ENCODE data around the gene PIWIL4. TPM values are rescaled to one million over a fixed set of nuclear protein-coding genes. Genes with fewer than 3 reads are reported as not detected.

The PIWIL4 gene
- total and polyA plus RNA-seq, 10 donors, result 3.5 to 10.3 (median 5.0) TPM

DNA sequence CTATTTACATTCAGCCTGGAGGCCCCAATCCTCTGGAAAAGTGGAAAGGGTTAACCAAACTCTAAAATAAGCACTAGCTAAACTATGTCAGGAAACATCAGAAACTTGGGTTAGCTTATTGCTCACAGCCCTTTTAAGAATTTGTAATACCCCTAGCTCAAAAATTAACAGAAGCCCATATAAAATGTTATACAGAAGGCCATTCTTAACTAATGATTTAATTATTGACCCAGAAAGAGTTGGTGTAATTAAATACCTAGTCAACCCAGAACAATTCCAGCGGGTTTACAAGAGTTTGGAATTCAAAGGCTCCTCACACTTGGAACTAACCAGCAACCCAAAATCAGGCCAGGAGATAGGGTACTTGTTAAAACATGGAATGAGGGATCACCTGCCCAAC lies 88.8 kb downstream of the PIWIL4 start:
- intact Hi-C loops (cut with DNase I; ENCODE audit: low total_unique reads), result no loop called here
- no peaks in the 10 kb centered on the region for H3K36me3 ChIP-seq
- H3K4me1 ChIP-seq, result peaks cover 0 to 3% (median 0%) of the 10 kb centered on the region in 6 donors
- H3K27ac ChIP-seq, result no peak overlapping the region
- no peaks in the 10 kb centered on the region for H3K9me3 ChIP-seq
- H3K4me3 ChIP-seq, result no peak overlapping the region
- H3K27me3 ChIP-seq (replicated peaks in 1 of 7), result no peaks in the 10 kb centered on the region
- no peak for TF ChIP-seq POLR2A (IDR thresholded peaks at IDR 0.05)
- TF ChIP-seq, protein P1, sequence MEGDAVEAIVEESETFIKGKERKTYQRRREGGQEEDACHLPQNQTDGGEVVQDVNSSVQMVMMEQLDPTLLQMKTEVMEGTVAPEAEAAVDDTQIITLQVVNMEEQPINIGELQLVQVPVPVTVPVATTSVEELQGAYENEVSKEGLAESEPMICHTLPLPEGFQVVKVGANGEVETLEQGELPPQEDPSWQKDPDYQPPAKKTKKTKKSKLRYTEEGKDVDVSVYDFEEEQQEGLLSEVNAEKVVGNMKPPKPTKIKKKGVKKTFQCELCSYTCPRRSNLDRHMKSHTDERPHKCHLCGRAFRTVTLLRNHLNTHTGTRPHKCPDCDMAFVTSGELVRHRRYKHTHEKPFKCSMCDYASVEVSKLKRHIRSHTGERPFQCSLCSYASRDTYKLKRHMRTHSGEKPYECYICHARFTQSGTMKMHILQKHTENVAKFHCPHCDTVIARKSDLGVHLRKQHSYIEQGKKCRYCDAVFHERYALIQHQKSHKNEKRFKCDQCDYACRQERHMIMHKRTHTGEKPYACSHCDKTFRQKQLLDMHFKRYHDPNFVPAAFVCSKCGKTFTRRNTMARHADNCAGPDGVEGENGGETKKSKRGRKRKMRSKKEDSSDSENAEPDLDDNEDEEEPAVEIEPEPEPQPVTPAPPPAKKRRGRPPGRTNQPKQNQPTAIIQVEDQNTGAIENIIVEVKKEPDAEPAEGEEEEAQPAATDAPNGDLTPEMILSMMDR (IDR thresholded peaks at IDR 0.05 in 8 of 11, conservative IDR thresholded peaks at IDR 0.05 in 3 of 11), result no peak
- no peak for TF ChIP-seq POLR2AphosphoS5 (IDR thresholded peaks at IDR 0.05)
- no peak for DNase-seq
- WGBS, 5 donors, result 80 to 90% (median 83%) methylated on average over 1 of the region's 1 CpG

GRCh38 chr11:94656968-94657367 lies 89.8 kb downstream of the PIWIL4 start:
- no peak overlapping the region for H3K27ac ChIP-seq
- H3K9me3 ChIP-seq, result no peaks in the 10 kb centered on the region
- intact Hi-C loops (cut with DNase I; ENCODE audit: low total_unique reads), result no loop called here
- no peaks in the 10 kb centered on the region for H3K27me3 ChIP-seq (replicated peaks in 1 of 7)
- no peak for TF ChIP-seq POLR2A (IDR thresholded peaks at IDR 0.05)
- TF ChIP-seq, protein P1 (IDR thresholded peaks at IDR 0.05 in 8 of 11, conservative IDR thresholded peaks at IDR 0.05 in 3 of 11), result no peak
- TF ChIP-seq POLR2AphosphoS5 (IDR thresholded peaks at IDR 0.05), result no peak
- no peak for DNase-seq
- no peaks in the 10 kb centered on the region for H3K36me3 ChIP-seq
- H3K4me1 ChIP-seq, result no peaks in the 10 kb centered on the region
- WGBS, 5 donors, result 65 to 92% (median 86%) methylated on average over 6 of the region's 6 CpGs
- no peak overlapping the region for H3K4me3 ChIP-seq

- no peak for TF ChIP-seq POLR2AphosphoS5 (IDR thresholded peaks at IDR 0.05)
- TF ChIP-seq POLR2A (IDR thresholded peaks at IDR 0.05), result no peak
- TF ChIP-seq, protein P1 (IDR thresholded peaks at IDR 0.05 in 8 of 11, conservative IDR thresholded peaks at IDR 0.05 in 3 of 11), result no peak
Observed at GRCh38 chr11:94657629-94658028, 90.5 kb downstream of the PIWIL4 start.

GRCh38 chr11:94658386-94658785 lies 91.2 kb downstream of the PIWIL4 start:
- no peaks in the 10 kb centered on the region for H3K4me1 ChIP-seq
- H3K9me3 ChIP-seq, result no peaks in the 10 kb centered on the region
- no peak for DNase-seq
- 60 to 74% (median 62%) methylated on average over 5 of the region's 5 CpGs for WGBS, 5 donors
- no peaks in the 10 kb centered on the region for H3K36me3 ChIP-seq
- H3K4me3 ChIP-seq, result no peak overlapping the region
- H3K27me3 ChIP-seq (replicated peaks in 1 of 7), result no peaks in the 10 kb centered on the region
- intact Hi-C loops (cut with DNase I; ENCODE audit: low total_unique reads), result no loop called here
- TF ChIP-seq POLR2AphosphoS5 (IDR thresholded peaks at IDR 0.05), result no peak
- no peak for TF ChIP-seq POLR2A (IDR thresholded peaks at IDR 0.05)
- TF ChIP-seq, protein P1 (IDR thresholded peaks at IDR 0.05 in 8 of 11, conservative IDR thresholded peaks at IDR 0.05 in 3 of 11), result no peak
- no peak overlapping the region for H3K27ac ChIP-seq

More at GRCh38 chr11:94657629-94658028, 90.5 kb downstream of the PIWIL4 start:
- 82 to 96% (median 93%) methylated on average over 3 of the region's 3 CpGs for WGBS, 5 donors
- Histone ChIP-seq H3K36me3 (no peaks in the 10 kb centered on the region), H3K27ac (no peak overlapping the region), H3K27me3 (replicated peaks in 1 of 7) (no peaks in the 10 kb centered on the region), H3K9me3 (no peaks in the 10 kb centered on the region), H3K4me3 (no peak overlapping the region), H3K4me1 (no peaks in the 10 kb centered on the region)
- intact Hi-C loops (cut with DNase I; ENCODE audit: low total_unique reads), result no loop called here
- DNase-seq, result no peak

Data from spleen (tissue), 11 donors.